ENCODE data around the gene CACNA1F.

GRCh38 chrX:49183701-49184281 is 49.3 kb downstream of the CACNA1F start:
- TF ChIP-seq, protein P1, sequence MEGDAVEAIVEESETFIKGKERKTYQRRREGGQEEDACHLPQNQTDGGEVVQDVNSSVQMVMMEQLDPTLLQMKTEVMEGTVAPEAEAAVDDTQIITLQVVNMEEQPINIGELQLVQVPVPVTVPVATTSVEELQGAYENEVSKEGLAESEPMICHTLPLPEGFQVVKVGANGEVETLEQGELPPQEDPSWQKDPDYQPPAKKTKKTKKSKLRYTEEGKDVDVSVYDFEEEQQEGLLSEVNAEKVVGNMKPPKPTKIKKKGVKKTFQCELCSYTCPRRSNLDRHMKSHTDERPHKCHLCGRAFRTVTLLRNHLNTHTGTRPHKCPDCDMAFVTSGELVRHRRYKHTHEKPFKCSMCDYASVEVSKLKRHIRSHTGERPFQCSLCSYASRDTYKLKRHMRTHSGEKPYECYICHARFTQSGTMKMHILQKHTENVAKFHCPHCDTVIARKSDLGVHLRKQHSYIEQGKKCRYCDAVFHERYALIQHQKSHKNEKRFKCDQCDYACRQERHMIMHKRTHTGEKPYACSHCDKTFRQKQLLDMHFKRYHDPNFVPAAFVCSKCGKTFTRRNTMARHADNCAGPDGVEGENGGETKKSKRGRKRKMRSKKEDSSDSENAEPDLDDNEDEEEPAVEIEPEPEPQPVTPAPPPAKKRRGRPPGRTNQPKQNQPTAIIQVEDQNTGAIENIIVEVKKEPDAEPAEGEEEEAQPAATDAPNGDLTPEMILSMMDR (IDR thresholded peaks at IDR 0.05) = no peak
- TF ChIP-seq POLR2A (IDR thresholded peaks at IDR 0.05) = no peak
- TF ChIP-seq POLR2AphosphoS5 (IDR thresholded peaks at IDR 0.05; ENCODE audit: insufficient read depth in 1 of 2, low read depth in 1 of 2) = no peak
